ENCODE results near the gene TOX2. TPM values are rescaled to one million over a fixed set of nuclear protein-coding genes. Genes with fewer than 3 reads are reported as not detected.

Gene TOX2
- total RNA-seq, 4 donors from 2014 or later = 0.20 to 0.42 TPM; not detected in 2

GRCh38 chr20:44033873-44034272, 119.2 kb downstream of the TOX2 start:
- no peak for TF ChIP-seq POLR2A (IDR thresholded peaks at IDR 0.05)
- no peak for TF ChIP-seq CTCF (IDR thresholded peaks at IDR 0.05 in 4 of 5, conservative IDR thresholded peaks at IDR 0.05 in 1 of 5)
- intact Hi-C loops (cut with DNase I; ENCODE audit: low total_unique reads) = no loop called here
- Histone ChIP-seq H3K27me3 (peaks cover 6 to 8% (median 7%) of the 10 kb centered on the region in 3 donors), H3K9me3 (no peaks in the 10 kb centered on the region), H3K36me3 (no peaks in the 10 kb centered on the region), H3K4me1 (no peaks in the 10 kb centered on the region), H3K27ac (no peak overlapping the region), H3K4me3 (no peak overlapping the region)
- in situ Hi-C loops (cut with MboI; ENCODE audit: low sequenced_read_pairs in 4 of 4) = no loop called here
- no peak for ATAC-seq
- DNase-seq = no peak

- no peaks in the 10 kb centered on the region for H3K4me1 ChIP-seq
- no peak for ATAC-seq
- no peak overlapping the region for H3K4me3 ChIP-seq
- TF ChIP-seq POLR2A (IDR thresholded peaks at IDR 0.05) = no peak
- TF ChIP-seq CTCF (IDR thresholded peaks at IDR 0.05 in 4 of 5, conservative IDR thresholded peaks at IDR 0.05 in 1 of 5) = no peak
- intact Hi-C loops (cut with DNase I; ENCODE audit: low total_unique reads) = no loop called here
- no peak for DNase-seq
- H3K36me3 ChIP-seq = no peaks in the 10 kb centered on the region
- no peaks in the 10 kb centered on the region for H3K9me3 ChIP-seq
- in situ Hi-C loops (cut with MboI; ENCODE audit: low sequenced_read_pairs in 4 of 4) = no loop called here
- no peak overlapping the region for H3K27ac ChIP-seq
- H3K27me3 ChIP-seq = peaks cover 6 to 14% (median 9%) of the 10 kb centered on the region in 3 donors
Observed at GRCh38 chr20:44034451-44034850, 119.8 kb downstream of the TOX2 start.

GRCh38 chr20:44034965-44035635, 120.4 kb downstream of the TOX2 start:
- DNase-seq = no peak
- H3K9me3 ChIP-seq = no peaks in the 10 kb centered on the region
- intact Hi-C loops (cut with DNase I; ENCODE audit: low total_unique reads) (no loop called here), in situ Hi-C loops (cut with MboI; ENCODE audit: low sequenced_read_pairs in 4 of 4) (no loop called here)
- H3K4me3 ChIP-seq = no peak overlapping the region
- no peak for TF ChIP-seq POLR2A (IDR thresholded peaks at IDR 0.05)
- TF ChIP-seq CTCF (IDR thresholded peaks at IDR 0.05 in 4 of 5, conservative IDR thresholded peaks at IDR 0.05 in 1 of 5) = no peak
- H3K36me3 ChIP-seq = no peaks in the 10 kb centered on the region
- H3K4me1 ChIP-seq = no peaks in the 10 kb centered on the region
- ATAC-seq = no peak
- H3K27me3 ChIP-seq = peaks cover 6 to 19% (median 9%) of the 10 kb centered on the region in 3 donors
- H3K27ac ChIP-seq = no peak overlapping the region

GRCh38 chr20:44035924-44036323, 121.3 kb downstream of the TOX2 start:
- intact Hi-C loops (cut with DNase I; ENCODE audit: low total_unique reads) (no loop called here), in situ Hi-C loops (cut with MboI; ENCODE audit: low sequenced_read_pairs in 4 of 4) (no loop called here)
- Histone ChIP-seq H3K9me3 (no peaks in the 10 kb centered on the region), H3K27me3 (peaks cover 6 to 20% (median 9%) of the 10 kb centered on the region in 3 donors), H3K4me3 (no peak overlapping the region), H3K27ac (no peak overlapping the region), H3K36me3 (no peaks in the 10 kb centered on the region), H3K4me1 (no peaks in the 10 kb centered on the region)
- TF ChIP-seq CTCF (IDR thresholded peaks at IDR 0.05 in 4 of 5, conservative IDR thresholded peaks at IDR 0.05 in 1 of 5) (no peak), POLR2A (IDR thresholded peaks at IDR 0.05) (no peak)
- ATAC-seq (no peak), DNase-seq (no peak)

GRCh38 chr20:44036441-44036840, 121.8 kb downstream of the TOX2 start:
- DNase-seq (no peak), ATAC-seq (no peak)
- H3K4me1 ChIP-seq = no peaks in the 10 kb centered on the region
- H3K9me3 ChIP-seq = no peaks in the 10 kb centered on the region
- in situ Hi-C loops (cut with MboI; ENCODE audit: low sequenced_read_pairs in 4 of 4) (no loop called here), intact Hi-C loops (cut with DNase I; ENCODE audit: low total_unique reads) (no loop called here)
- H3K27ac ChIP-seq = no peak overlapping the region
- H3K4me3 ChIP-seq = no peak overlapping the region
- peaks cover 6 to 20% (median 9%) of the 10 kb centered on the region in 3 donors for H3K27me3 ChIP-seq
- H3K36me3 ChIP-seq = no peaks in the 10 kb centered on the region
- no peak for TF ChIP-seq CTCF (IDR thresholded peaks at IDR 0.05 in 4 of 5, conservative IDR thresholded peaks at IDR 0.05 in 1 of 5)
- TF ChIP-seq POLR2A (IDR thresholded peaks at IDR 0.05) = no peak

Data from gastrocnemius medialis (tissue), 4 donors.